HG02981 (cell line): Measurements from ENCODE around the gene TTC19.
"Not testable (repeated sequence)": the region's sequence is repeated elsewhere in the genome, so short reads cannot be mapped to it uniquely, and the experiment has no call there.

Experiments
- ATAC-seq: cut with Tn5 transposase; IDR thresholded peaks from one replicate; pipeline ENCODE4 v1.9.1; 2021; ENCODE audit warnings: mild to moderate bottlenecking, moderate library complexity; ENCODE audit not compliant: unreplicated experiment

TTC19 gene

DNA sequence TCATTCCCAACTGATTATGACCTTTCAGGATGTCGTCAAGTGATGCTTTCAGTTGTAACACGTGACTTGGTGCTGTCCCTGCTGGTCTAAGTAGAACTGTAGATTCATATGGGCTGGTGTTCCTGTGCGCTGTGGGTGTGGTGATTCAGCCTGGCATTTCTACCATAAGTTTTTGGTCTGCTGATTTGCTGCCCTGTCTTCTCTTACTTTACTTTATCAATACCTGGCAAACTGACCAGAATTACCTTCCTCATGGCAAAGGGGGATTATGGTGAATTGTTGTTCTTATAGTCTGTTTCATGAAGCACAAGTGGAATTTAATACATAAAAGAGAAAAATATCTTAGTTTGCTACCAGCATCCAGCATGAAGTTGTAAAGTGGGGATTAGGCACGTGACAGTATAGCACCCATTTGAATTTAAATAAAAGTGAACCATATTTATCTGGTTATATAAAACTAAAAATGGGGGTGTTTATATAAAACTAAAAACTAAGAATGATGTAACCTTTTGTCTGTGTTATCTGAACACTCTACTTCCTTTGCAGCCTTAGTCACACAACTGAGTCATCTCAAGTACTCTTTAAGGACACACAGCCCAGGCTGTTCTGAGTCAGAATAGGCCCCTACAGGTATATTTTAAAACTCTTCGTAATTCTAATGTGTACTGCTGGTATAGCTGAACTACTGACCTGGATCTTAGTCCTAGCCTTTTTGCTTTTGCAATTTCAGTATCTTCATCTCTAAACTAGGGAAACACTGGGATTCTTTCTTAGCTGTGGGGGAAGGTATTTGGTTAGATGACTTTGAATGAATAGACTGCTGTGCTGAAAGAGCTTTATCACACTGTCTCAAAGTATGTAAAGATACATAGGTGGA lies 28.3 kb downstream of the TTC19 start:
- ATAC-seq: peak; percentile 85

DNA sequence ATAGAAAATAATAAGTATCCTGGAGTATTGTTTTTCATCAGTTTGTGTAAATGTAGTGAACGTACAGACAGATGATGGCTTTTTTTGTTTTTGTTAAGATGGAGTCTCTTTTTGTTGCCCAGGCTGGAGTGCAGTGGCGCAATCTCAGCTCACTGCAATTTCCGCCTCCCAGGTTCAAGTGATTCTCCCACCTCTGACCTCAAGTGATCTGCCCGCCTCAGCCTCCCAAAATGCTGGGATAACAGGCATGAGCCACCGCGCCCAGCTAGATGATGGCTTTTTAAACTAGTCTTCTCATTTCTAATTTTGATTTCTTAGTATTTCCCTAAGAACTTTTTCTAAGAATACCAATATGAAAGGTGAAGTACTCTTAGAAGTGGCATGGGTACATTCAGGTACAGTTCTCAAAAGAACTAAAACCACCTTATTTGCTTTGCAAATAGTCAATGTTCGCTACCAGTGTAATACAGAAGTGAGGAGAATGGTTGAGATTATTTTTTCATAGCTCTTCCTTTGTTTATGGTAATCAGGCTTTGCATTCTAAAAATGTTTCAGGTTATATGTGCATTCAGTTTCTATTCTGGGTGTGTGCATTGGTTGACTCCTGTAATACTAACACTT lies 34.2 kb downstream of the TTC19 start:
- ATAC-seq: no peak

DNA sequence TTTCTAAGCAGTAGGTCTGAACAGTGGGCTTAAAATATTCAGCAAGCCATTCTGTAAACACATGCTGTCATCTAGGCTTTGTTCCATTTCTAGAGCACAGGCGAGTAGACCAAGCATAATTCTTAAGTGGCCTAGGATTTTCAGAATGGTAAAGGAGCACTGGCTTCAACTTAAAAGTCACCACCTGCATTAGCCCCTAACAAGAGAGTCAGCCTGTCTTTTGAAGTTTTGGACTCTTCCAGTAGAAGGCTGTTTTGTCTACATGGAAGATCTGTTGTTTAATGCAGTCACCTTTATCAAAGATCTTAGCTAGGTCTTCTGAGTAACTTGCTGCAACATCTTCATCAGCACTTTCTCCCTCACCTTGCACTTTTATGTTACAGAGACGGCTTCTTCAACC lies 36.6 kb downstream of the TTC19 start:
- no peak for ATAC-seq

DNA sequence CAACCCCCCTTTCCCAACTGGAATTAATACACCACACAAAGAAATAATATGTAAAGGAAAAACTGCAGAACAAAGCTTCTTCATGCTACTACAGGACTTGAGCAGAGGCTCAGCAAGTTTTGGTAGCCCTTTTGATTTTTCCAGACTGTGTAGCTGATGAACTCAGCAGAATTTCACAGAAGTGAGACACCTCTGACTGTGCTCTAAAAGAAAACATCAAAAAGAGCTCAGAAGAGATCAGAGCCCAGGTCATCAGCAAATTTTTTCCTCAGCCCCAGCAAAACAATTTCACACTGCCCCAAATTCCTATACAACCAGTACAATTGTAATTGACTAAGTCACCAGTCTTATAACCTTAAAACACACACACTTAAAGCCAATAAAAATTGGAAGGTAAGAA lies 38.0 kb downstream of the TTC19 start:
- ATAC-seq: no peak

DNA sequence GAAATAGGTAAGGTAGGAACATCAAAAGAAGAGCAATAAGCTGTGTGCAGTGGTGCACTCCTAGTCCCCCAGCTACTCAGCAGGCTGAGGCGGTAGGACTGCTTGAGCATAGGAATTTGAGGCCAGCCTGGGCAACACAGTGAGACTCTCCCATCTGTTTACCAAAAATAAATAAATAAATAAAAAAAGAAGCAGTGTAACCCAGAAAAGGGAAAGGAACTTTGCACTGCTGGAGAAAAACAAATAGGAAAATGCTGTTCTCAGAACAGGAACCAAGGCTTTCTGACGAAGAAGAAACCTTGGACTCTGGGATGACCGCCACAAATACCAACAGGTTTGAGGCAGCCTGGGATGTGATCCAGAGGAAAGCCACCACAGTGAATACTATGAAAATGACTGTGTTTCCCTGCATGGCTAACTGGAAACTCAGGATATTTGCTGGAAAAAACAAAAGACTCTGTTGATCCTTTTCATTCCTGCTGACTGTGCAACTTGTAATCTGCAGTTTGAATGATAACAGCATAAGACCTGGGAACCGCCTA lies 41.2 kb downstream of the TTC19 start:
- no peak for ATAC-seq

DNA sequence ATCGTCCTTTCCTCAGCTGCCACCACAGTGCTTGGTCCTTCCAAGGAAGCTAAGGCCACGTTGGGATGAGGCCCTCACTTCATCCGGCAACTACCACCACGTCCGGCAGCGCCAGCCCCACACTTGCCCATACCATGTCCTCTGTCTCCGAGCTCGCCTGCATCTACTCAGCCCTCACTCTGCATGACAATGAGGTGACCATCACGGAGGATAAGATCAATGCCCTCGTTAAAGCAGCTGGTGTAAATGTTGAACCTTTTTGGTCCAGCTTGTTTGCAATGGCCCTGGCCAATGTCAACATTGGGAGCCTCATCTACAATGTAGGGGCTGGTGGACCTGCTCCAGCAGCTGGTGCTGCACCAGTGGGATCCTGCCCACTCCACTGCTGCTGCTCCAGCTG lies 44.9 kb downstream of the TTC19 start:
- no peak for ATAC-seq

DNA sequence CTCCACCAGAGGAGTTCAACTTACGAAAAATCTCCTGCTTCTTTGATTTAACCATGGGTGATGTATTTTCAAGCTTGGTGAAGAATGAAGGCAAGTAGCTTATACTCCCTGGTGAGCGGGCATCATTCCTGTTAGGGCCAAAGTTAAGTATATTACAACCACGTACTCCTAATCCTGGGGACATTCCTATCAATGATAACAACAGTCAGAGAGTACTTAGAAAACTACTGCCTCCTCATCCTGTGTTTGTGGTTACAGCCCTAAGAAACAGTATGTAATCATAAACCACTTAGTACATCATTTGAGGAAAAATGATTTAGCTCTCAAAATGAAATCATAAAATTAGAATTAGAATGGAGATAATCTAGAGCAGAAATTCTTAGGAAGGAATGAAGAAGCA lies 47.3 kb downstream of the TTC19 start:
- no peak for ATAC-seq

DNA sequence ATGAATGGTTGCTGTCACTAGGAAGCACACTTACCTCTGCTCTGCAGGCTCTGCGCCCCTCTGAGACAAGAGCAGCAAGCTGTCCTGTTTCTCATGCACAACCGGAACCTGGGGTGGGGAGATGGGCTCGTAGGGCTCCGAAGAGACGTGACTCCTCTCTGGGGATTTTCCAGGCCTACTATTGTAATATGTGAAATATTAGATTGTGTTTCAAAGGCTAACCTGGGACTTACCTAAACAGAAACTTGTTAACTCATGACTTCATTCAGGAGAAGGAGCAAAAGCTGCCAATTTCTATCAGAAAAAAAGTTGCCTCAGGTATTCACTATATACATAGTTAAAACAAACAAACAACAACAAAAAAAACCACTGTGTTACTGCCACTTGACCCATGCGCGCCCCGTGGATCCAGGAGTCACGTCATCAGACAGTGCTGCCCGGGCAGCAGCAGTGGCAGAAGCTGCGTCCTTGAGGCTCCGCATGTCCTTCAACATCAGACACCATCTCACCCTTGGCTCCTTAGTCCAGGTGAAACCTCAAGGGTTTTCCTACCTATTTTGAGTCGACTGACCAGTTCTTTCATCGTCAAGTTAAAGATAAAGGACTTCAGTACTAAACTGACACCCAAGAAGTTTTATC lies 49.3 kb downstream of the TTC19 start:
- ATAC-seq: no peak

DNA sequence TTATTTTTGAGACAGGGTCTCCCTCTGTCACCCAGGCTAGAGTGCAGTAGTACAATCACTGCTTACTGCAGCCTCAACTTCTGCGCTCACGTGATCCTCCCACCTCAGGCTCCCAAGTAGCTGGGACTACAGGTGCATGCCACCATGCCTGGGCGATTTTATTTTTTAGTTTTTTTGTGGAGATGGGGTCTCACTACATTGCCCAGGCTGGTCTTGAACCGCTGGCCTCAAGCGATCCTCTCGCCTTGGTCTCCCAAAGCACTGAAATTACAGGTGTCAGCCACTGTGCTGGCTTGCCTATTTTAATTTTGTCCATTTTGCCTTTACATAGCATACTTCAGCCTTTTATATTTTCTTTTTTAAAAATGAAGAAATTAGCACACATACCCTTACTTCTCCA lies 51.2 kb downstream of the TTC19 start:
- no peak for ATAC-seq

DNA sequence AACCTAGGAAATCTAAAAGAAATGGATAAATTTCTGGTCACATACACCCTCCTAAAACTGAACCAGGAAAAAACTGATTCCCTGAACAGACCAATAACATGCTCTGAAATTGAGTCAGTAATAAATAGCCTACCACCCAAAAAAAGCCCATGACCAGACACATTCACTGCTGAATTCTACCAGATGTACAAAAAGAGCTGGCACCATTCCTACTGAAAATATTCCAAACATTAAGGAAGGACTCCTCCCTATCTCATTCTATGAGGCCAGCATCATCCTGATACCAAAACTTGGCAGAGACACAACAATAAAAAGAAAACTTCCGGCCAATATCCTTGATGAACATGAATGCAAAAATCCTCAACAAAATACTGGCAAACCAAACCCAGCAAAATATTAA lies 52.9 kb downstream of the TTC19 start:
- no peak for ATAC-seq

DNA sequence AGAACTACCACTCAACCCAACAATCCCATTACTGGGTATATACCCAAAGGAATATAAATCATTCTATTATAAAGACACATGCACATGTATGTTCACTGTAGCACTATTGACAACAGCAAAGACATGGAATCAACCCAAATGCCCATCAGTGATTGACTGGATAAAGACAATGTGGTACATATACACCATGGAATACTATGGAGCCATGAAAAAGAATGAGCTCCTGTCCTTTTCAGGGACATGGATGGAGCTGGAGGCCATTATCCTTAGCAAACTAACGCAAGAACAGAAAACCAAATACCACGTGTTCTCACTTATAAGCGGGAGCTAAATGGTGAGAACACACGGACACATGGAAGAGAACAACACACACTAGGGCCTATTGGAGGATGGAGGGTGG lies 55.5 kb downstream of the TTC19 start:
- not testable (repeated sequence) for ATAC-seq

DNA sequence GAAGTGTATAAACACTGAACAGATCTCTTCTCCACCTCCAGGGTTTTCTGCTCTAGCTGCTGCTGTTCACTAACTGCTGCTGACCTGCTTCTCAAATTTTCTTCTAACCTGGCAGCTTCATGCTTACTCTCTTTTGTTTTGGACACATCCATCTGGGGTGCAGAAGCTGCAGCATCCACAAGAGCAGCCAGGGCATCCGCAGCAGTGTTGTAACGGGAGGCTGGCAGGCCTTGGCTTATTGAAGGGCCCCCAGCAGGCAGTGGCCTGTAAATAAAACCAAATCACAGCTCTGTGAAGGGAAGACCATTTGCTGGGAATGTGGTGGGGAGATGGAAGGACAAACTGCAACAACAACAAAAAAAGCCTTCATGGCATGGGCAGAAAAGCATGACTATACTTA lies 62.0 kb downstream of the TTC19 start:
- no peak for ATAC-seq

DNA sequence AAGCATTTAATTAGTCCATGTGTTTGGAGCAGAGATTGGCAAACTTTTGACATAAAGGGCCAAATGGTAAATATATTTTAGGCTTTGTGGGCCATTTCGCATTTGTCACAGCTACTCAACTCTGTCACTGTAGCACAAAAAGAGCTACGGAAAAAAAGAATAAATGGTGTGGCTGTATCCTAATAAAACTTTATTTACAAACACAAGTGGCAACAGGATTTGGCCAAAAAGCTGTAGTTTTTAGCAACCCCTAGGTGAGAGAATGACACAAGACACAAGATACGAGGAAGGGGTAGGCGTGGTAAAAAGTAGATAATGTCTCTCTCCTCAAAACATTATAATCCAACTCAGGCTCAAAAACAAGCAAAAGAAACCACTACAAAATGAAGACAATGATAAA lies 66.5 kb downstream of the TTC19 start:
- no peak for ATAC-seq

DNA sequence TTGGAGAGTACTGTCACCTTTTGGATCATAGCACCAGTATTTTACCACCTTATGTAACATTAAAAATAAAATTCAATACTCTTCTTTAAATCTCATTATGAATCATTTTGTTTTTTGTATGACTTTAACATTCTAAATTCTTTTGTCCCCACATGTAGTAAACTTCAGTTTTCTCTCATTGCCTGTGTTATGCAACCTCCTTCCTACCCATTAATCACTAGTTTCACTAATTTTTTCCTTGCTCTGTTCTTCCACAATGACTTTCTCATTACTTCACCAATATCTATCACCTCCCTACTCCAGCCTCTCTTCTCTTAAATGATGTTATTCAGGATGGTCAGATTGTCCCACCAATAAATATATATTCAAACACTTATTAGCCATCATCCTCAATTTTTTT lies 68.7 kb downstream of the TTC19 start:
- ATAC-seq: no peak

DNA sequence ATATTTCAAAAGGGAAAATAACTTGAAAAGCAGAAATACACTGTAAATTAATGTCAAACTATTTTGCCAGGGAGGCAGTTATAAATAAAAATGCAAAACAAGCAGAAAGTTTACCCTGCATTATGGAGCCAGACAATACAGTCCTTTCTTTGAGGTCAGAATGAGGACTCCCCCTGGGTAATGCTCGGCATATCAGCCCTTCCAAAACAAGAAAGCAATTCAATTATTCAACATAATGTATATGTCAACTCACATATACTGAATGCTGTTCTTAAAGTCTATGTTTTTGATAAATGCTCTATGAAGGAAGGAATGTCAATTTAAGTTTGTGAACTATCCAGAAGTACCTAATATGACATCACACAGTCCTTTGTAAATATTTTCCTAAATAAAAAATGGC lies 72.4 kb downstream of the TTC19 start:
- no peak for ATAC-seq

DNA sequence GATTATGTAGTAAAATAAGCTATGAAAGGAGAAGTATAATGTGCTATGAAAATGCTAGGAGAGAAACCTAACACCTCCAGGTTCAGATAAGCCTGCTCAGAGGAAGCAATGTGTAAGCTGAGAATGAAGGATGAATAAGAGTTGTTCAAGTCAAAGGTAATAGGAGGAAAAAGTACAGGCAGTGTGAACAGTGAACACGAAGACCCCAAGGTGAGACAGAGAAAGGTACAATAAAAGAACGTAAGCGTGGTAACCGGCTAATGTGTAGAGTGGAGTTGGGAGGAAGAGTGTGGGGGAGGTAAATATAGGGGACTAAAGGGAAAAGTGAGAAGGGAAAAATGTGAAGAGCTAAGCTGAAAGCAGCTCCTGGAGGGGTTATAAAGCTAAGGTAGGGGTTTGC lies 74.2 kb downstream of the TTC19 start:
- no peak for ATAC-seq

DNA sequence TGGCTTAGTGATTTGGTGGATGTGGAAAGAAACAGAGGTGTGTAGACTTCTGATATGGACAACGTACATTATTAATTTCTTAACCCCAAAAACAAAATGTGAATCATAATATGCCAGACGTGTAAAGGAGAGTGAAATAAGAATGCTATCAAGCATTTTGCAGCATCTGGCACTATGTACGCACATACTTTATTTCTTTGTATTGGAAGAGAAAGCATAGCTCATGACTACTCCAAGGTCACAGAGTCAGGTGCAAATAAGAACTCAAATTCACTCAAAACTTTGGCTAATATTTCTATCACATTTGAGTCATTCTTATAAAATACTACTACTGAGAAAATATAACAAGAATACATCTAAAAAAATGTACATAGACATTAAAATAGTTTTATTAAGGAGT lies 74.8 kb downstream of the TTC19 start:
- no peak for ATAC-seq

DNA sequence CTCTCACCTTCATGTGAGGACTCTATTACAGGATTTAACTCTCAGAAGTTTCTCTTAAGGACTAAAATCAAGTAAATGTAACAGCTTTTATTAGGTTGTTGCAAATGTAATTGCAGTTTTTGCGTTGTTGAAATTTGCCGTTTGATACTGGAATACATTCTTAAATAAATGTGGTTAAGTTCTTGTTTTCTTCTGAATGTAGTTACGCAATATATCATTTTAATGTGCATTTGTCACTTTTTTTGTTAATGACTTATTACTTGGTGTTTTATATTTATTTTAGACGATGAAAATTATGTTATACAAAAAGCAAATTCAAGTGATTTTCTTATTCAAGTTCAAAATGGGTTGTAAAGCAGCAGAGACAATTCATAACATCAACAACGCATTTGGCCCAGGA lies 76.3 kb downstream of the TTC19 start:
- ATAC-seq: no peak
